HG02973 (cell line): ENCODE results near the gene NELFB.

Experiments
- ATAC-seq: cut with Tn5 transposase; IDR thresholded peaks from one replicate; pipeline ENCODE4 v1.9.1; 2021; ENCODE audit warnings: moderate library complexity; ENCODE audit not compliant: unreplicated experiment

Gene NELFB

GRCh38 chr9:137280474-137281344, 25.6 kb downstream of the NELFB start:
- ATAC-seq: no peak

GRCh38 chr9:137281345-137282116, 26.4 kb downstream of the NELFB start:
- ATAC-seq: no peak

GRCh38 chr9:137286975-137287383, 31.9 kb downstream of the NELFB start:
- no peak for ATAC-seq

- ATAC-seq: no peak
Measured at GRCh38 chr9:137293094-137293481, 38.0 kb downstream of the NELFB start.

- ATAC-seq: no peak
Measured at GRCh38 chr9:137293482-137294090, 38.5 kb downstream of the NELFB start.

- ATAC-seq: no peak
Measured at GRCh38 chr9:137294091-137294680, 39.1 kb downstream of the NELFB start.

- ATAC-seq: no peak
Measured at GRCh38 chr9:137294681-137295237, 39.6 kb downstream of the NELFB start.

- peak; percentile 55 for ATAC-seq
Measured at GRCh38 chr9:137295238-137295811, 40.2 kb downstream of the NELFB start.

- ATAC-seq: peak; percentile 19
Measured at GRCh38 chr9:137295849-137296669, 40.9 kb downstream of the NELFB start.

GRCh38 chr9:137296670-137297664, 41.8 kb downstream of the NELFB start:
- ATAC-seq: no peak

- ATAC-seq: no peak
Measured at GRCh38 chr9:137297966-137298365, 42.8 kb downstream of the NELFB start.

GRCh38 chr9:137298401-137299202, 43.5 kb downstream of the NELFB start:
- ATAC-seq: no peak

GRCh38 chr9:137299203-137299565, 44.1 kb downstream of the NELFB start:
- no peak for ATAC-seq

GRCh38 chr9:137299938-137300337, 44.8 kb downstream of the NELFB start:
- ATAC-seq: no peak

- ATAC-seq: no peak
Measured at GRCh38 chr9:137300567-137301080, 45.5 kb downstream of the NELFB start.

- no peak for ATAC-seq
Measured at GRCh38 chr9:137301081-137301947, 46.2 kb downstream of the NELFB start.

- peak; percentile 55 for ATAC-seq
Measured at GRCh38 chr9:137302118-137302448, 47.0 kb downstream of the NELFB start, which contains the start of gene NRARP. Gene NRARP, minus strand, starts transcription at chr9:137302271. Its CDS starts 343 bp downstream, at chr9:137301928.
